ENCODE results near the gene USH1G. TPM values are rescaled to one million over a fixed set of nuclear protein-coding genes. Genes with fewer than 3 reads are reported as not detected.

USH1G gene
- total and polyA plus RNA-seq, 5 experiments from 2014 or later: not detected

- POLR2A ChIA-PET: interaction anchor here (1.3 to 2.5 kb wide), 4 partner anchors 9 to 239 kb away, joined by 3 to 19 read pairs (median 8); partner anchors contain the start of genes HID1 and MRPL58
- H3K36me3 Mint-ChIP-seq: no peaks in the 10 kb centered on the region
- peak in 1 of 10 donors; percentile 59 for DNase-seq
- no peak overlapping the region for H3K27ac Mint-ChIP-seq
- ATAC-seq: no peak
- no peaks in the 10 kb centered on the region for H3K9me3 Mint-ChIP-seq
- no peaks in the 10 kb centered on the region for H3K27me3 Mint-ChIP-seq
- no peak overlapping the region for H3K4me3 Mint-ChIP-seq
- peaks cover 3 to 10% (median 4%) of the 10 kb centered on the region in 4 donors for H3K4me1 Mint-ChIP-seq
Measured at GRCh38 chr17:74962622-74963394, 39.8 kb upstream of the USH1G start.

- Mint-ChIP-seq H3K27me3 (no peaks in the 10 kb centered on the region), H3K4me3 (peak overlapping the region in 1 of 10 donors; percentile 3), H3K4me1 (peaks cover 3 to 10% (median 4%) of the 10 kb centered on the region in 4 donors), H3K27ac (peak overlapping the region in 2 of 10 donors; percentile 53 to 86), H3K36me3 (no peaks in the 10 kb centered on the region), H3K9me3 (no peaks in the 10 kb centered on the region)
- POLR2A ChIA-PET: interaction anchor here (0.5 to 2.5 kb wide), 10 partner anchors 10 to 240 kb away, joined by 3 to 19 read pairs (median 6); partner anchors contain the start of genes HID1, KCTD2, MRPL58 and NT5C
- ATAC-seq: peak; percentile 82 to 87
- DNase-seq: peak; percentile 63 to 90 (median 79)
Measured at GRCh38 chr17:74961657-74962350, 38.7 kb upstream of the USH1G start.

GRCh38 chr17:74960570-74961342 lies 37.7 kb upstream of the USH1G start:
- no peaks in the 10 kb centered on the region for H3K9me3 Mint-ChIP-seq
- no peaks in the 10 kb centered on the region for H3K36me3 Mint-ChIP-seq
- DNase-seq (peak in 6 of 10 donors; percentile 17 to 70 (median 24)), ATAC-seq (peak; percentile 45 to 46)
- POLR2A ChIA-PET: interaction anchor here (0.5 to 2.5 kb wide), 12 partner anchors 9 to 241 kb away, joined by 3 to 19 read pairs (median 5); partner anchors contain the start of genes HID1, MRPL58 and NT5C
- peaks cover 3 to 10% (median 4%) of the 10 kb centered on the region in 4 donors for H3K4me1 Mint-ChIP-seq
- H3K27me3 Mint-ChIP-seq: no peaks in the 10 kb centered on the region
- peak overlapping the region in 2 of 10 donors; percentile 51 to 57 for H3K27ac Mint-ChIP-seq
- no peak overlapping the region for H3K4me3 Mint-ChIP-seq

GRCh38 chr17:74959826-74960515 lies 36.9 kb upstream of the USH1G start:
- Mint-ChIP-seq H3K36me3 (peaks cover 0 to 1% (median 0%) of the 10 kb centered on the region in 3 donors), H3K4me1 (peaks cover 3 to 5% (median 4%) of the 10 kb centered on the region in 4 donors), H3K4me3 (no peak overlapping the region), H3K27me3 (no peaks in the 10 kb centered on the region), H3K9me3 (no peaks in the 10 kb centered on the region), H3K27ac (peak overlapping the region in 1 of 10 donors; percentile 62)
- no peak for ATAC-seq
- POLR2A ChIA-PET: interaction anchor here (1.0 to 2.5 kb wide), 2 partner anchors 53 to 75 kb away, joined by 4 to 19 read pairs; partner anchors contain the start of gene MRPL58
- DNase-seq: no peak

DNA sequence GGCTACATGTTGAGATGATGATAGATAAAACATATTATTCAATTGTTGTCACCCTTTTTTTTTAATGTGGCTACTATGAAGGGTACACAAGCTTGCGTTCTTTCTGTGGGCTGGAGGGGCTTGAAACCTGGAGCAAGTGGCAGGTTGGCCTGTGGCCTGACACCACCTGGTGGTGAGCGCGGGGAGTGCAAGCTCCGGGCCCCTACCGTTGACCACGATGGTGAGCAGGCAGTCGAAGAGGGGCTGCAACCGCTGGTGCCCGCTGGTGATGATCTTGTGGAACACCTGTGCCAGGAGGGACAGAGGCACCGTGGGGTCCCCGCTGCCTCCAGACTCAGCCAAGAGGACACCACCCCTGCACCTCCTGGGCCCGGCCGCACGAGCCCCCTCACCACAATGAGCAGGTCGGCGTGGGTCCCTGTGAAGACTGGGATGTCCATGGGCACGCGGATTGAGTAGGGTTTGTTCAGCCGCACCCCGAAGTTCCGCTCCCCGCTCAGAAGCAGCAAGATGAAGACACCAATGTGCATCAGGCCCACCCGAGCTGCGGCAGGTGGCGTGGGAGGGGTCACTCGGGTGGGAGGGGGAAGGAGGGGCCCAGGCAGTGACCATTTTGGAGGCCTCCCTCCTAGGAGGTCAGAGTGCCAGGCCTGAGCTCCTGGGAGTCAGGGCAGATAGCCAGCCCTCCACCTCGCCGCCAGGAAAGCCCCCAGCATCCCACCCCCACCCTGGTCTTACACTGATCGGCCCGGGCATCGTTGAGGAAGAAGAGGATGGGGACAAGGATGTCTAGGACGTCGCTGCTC lies 35.1 kb upstream of the USH1G start:
- Mint-ChIP-seq H3K9me3 (no peaks in the 10 kb centered on the region), H3K27ac (no peak overlapping the region), H3K36me3 (peaks cover 0 to 6% (median 1%) of the 10 kb centered on the region in 3 donors), H3K4me3 (peak overlapping the region in 1 of 10 donors; percentile 43), H3K4me1 (peaks cover 3 to 5% (median 4%) of the 10 kb centered on the region in 4 donors), H3K27me3 (peaks cover 0 to 1% (median 0%) of the 10 kb centered on the region in 5 donors)
- ATAC-seq (peak; percentile 62 to 74), DNase-seq (peak; percentile 53 to 84 (median 74))
- POLR2A ChIA-PET: interaction anchor here (0.5 to 1.0 kb wide), 2 partner anchors 39 to 167 kb away, joined by 4 to 5 read pairs; no protein-coding TSS in a partner anchor

GRCh38 chr17:74956093-74956492 lies 33.0 kb upstream of the USH1G start:
- Mint-ChIP-seq H3K27ac (no peak overlapping the region), H3K36me3 (peaks cover 0 to 6% (median 1%) of the 10 kb centered on the region in 3 donors), H3K4me3 (no peak overlapping the region), H3K4me1 (peaks cover 0 to 2% (median 0%) of the 10 kb centered on the region in 4 donors), H3K27me3 (peaks cover 0 to 1% (median 0%) of the 10 kb centered on the region in 5 donors), H3K9me3 (no peaks in the 10 kb centered on the region)
- POLR2A ChIA-PET: no interaction called here
- no peak for DNase-seq
- ATAC-seq: no peak

DNA sequence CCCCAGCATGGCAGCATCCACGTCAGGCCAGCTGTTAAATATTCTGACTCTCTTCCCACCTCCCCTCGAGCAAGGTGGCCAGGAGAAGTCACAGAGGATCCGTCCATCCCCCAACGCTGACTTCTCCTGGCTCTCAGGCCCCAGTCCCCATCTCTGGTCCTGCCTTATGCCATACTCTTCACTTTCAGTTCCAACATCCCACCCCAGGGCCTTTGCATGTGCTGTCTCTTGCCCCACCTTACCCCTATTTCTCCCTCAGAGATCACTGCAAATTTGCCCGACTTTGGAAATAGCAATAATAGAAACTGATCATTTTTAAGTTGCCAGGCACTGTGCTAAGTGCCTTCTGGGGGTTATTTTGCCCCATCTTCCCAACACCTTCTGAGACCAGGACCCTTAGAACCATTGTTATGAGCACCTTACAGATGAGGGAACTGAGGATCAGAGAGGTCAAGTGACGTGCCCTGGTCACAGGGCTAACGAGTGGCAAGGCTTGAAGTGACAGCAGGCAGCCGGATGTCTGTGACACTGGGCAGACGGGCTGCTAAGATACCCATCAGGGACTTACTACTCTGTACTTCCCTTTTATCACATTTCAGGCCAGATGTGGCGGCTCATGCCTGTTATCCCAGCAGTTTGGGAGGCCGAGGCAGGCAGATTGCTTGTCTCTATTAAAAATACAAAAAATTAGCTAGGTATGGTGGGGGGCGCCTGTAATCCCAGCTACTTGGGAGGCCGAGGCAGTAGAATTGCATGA lies 31.8 kb upstream of the USH1G start:
- peaks cover 0 to 1% (median 0%) of the 10 kb centered on the region in 5 donors for H3K27me3 Mint-ChIP-seq
- H3K4me3 Mint-ChIP-seq: no peak overlapping the region
- POLR2A ChIA-PET: no interaction called here
- no peak for DNase-seq
- H3K36me3 Mint-ChIP-seq: peaks cover 0 to 6% (median 1%) of the 10 kb centered on the region in 3 donors
- H3K4me1 Mint-ChIP-seq: peaks cover 0 to 2% (median 0%) of the 10 kb centered on the region in 4 donors
- no peak for ATAC-seq
- H3K9me3 Mint-ChIP-seq: no peaks in the 10 kb centered on the region
- no peak overlapping the region for H3K27ac Mint-ChIP-seq

- Mint-ChIP-seq H3K4me1 (peaks cover 0 to 2% (median 0%) of the 10 kb centered on the region in 4 donors), H3K9me3 (no peaks in the 10 kb centered on the region), H3K27ac (no peak overlapping the region), H3K4me3 (no peak overlapping the region), H3K36me3 (peaks cover 0 to 6% (median 1%) of the 10 kb centered on the region in 3 donors), H3K27me3 (peaks cover 0 to 1% (median 0%) of the 10 kb centered on the region in 5 donors)
- POLR2A ChIA-PET: no interaction called here
- no peak for DNase-seq
- ATAC-seq: no peak
Measured at GRCh38 chr17:74954115-74954514, 31.1 kb upstream of the USH1G start.

DNA sequence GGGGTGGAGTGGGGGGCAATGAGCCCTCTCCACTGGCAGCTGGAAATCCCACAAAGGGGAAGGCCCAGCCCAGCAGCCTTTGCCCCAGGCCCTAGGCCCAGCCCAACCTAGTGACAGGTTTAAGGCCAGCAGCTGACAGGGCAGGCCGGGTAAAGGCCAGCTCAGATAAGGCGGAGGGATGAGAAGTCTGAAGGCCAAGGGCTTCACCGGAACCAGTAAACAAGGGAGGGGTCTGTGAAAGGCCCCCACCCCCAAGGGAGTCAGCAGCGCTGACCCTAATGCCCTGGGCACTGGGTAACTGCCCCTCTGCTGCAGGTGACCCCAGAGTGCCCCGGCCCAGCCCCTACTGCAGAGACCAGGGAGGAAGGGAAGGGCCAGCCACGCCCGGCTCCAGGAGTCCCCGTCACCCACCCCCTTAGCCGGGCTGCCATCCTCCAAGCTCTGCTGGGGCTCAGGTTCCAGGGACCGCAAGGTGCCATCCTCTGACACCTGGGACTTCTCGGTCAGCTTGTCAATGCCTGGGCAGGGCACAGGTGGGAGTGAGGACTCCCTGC lies 30.2 kb upstream of the USH1G start:
- POLR2A ChIA-PET: interaction anchor here (1.0 kb wide), 1 partner anchor 12 kb away, joined by 3 read pairs; no protein-coding TSS in a partner anchor
- Mint-ChIP-seq H3K4me1 (peaks cover 0 to 2% (median 0%) of the 10 kb centered on the region in 4 donors), H3K27ac (no peak overlapping the region)

GRCh38 chr17:74952431-74953133 lies 29.5 kb upstream of the USH1G start:
- H3K9me3 Mint-ChIP-seq: no peaks in the 10 kb centered on the region
- POLR2A ChIA-PET: interaction anchor here (1.0 kb wide), 1 partner anchor 12 kb away, joined by 3 read pairs; no protein-coding TSS in a partner anchor
- no peaks in the 10 kb centered on the region for H3K4me1 Mint-ChIP-seq
- DNase-seq (no peak), ATAC-seq (no peak)
- no peak overlapping the region for H3K4me3 Mint-ChIP-seq
- peaks cover 0 to 5% (median 0%) of the 10 kb centered on the region in 5 donors for H3K27me3 Mint-ChIP-seq
- H3K27ac Mint-ChIP-seq: no peak overlapping the region
- H3K36me3 Mint-ChIP-seq: peaks cover 0 to 6% (median 1%) of the 10 kb centered on the region in 3 donors

More for the DNA sequence above, 30.2 kb upstream of the USH1G start:
- ATAC-seq (no peak), DNase-seq (no peak)
- H3K27me3 Mint-ChIP-seq: peaks cover 0 to 1% (median 0%) of the 10 kb centered on the region in 5 donors
- no peak overlapping the region for H3K4me3 Mint-ChIP-seq
- H3K36me3 Mint-ChIP-seq: peaks cover 0 to 6% (median 1%) of the 10 kb centered on the region in 3 donors
- H3K9me3 Mint-ChIP-seq: no peaks in the 10 kb centered on the region

All from naive thymus-derived CD8-positive, alpha-beta T cell (primary cell).